NCI-H1048 (cell line): ENCODE results near the gene GBP6.
"Not testable (repeated sequence)": the region's sequence is repeated elsewhere in the genome, so short reads cannot be mapped to it uniquely, and the experiment has no call there.

Experiments used
- DNase-seq: peaks from one replicate; lab custom pipeline; 2025; lab: John Stamatoyannopoulos, UW

The GBP6 gene

DNA sequence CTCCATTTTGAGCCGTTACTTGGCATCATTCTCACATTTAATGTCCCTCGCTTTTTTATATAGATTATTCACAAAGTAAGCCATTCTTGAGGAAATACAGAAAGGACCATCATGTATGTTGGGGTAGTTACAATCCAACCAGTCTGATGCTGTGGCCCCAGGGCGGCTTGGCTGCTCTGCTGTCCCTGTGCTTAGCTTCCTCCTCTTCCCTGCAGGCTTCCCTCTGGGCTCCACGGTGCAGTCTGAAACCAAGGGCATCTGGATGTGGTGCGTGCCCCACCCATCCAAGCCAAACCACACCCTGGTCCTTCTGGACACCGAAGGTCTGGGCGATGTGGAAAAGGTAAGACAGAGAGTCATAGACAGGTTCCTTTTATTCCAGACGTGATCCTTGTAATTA lies 5.5 kb downstream of the GBP6 start:
- no peak for DNase-seq

DNA sequence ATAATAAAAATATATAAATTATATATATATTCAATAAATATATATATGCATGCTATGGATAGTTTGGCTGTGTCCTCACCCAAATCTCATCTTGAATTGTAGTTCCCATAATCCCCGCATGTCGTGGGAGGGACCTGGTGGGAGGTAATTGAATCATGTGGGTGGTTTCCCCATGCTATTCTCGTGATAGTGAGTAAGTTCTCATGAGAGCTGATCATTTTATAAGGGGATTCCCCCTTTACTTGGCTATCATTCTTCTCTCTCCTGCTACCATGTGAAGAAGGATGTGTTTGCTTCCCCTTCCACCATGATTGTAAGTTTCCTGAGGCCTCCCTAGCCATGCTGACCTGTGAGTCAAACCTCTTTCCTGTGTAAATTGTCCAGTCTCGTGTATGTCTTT lies 10.0 kb downstream of the GBP6 start:
- DNase-seq, result not testable (repeated sequence)

GRCh38 chr1:89378001-89378400 lies 14.1 kb downstream of the GBP6 start:
- DNase-seq, result no peak

GRCh38 chr1:89381618-89382017 lies 17.8 kb downstream of the GBP6 start:
- no peak for DNase-seq

GRCh38 chr1:89382479-89382878 lies 18.6 kb downstream of the GBP6 start:
- DNase-seq, result no peak

DNA sequence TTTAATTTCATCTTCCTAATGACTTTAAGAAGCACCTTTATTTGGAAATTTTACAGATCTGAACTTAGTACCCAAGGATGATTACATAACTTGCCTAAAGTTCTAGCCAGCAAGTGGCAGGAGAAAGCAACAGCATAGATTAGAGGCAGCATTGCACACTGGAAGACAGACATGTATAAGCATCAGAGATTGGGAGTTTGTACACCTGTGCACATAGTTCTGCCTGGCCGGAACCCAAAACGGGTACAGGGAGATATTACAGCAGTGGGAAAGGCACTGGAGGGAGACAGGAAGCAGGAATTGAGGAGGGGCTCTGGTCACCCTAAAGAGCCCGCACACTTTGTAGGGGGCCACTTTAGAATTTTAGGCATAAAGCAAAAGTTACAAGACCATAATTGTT lies 19.3 kb downstream of the GBP6 start:
- no peak for DNase-seq

DNA sequence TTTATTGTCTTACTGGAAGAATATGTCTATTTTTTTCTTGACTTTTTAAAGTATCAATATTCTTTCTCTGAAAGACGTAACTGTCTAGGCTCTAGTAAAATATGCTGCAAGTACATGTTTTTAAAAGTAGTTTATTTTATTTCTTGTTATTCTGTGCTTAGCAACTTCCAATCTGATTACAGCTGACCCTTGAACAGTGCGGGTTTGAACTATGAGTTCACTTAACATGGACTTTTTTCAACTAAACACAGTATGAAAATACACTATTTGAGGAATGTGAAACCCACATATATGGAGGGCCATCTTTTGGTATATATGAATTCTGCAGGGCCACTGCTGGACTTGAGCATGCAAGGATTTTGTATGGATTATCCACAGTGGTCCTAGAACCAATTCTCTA lies 26.8 kb downstream of the GBP6 start:
- no peak for DNase-seq

DNA sequence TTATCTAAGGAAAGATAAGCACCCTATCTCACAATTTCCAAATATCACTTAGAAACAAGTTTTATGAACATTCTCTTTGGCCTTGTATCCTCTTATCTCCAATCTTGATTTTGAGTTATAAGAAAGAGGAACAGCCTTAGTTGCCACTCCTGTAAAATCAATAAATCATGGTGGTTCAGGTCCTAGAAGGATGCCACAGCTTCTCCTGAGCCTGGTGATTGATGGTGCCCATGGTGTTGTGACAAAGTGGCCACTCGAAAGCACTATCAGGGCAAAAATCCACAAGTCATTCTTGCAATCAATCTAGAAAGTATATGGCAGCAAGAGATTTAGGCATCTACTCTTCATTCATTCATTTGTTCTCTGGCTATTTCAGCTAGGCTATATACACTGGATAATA lies 27.8 kb downstream of the GBP6 start:
- no peak for DNase-seq

- no peak for DNase-seq
These were observed 31.0 kb downstream of the GBP6 start for GRCh38 chr1:89394851-89395250.

DNA sequence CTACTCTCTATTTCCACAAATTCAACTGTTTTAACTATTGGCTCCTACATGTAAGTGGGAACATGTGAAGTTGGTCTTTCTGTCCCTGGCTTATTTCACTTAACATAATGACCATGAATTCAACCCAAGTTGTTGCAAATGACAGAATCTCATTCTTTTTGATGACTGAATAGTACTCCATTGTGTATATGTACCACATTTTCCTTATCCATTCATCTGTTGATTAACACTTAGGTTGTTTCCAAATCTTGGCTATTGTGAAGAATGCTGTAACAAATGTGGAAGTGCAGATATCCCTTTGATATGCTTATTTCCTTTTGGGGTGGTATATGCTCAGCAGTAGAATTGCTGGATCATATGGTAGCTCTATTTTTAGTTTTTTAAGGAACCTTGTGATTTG lies 33.0 kb downstream of the GBP6 start:
- DNase-seq, result no peak

DNA sequence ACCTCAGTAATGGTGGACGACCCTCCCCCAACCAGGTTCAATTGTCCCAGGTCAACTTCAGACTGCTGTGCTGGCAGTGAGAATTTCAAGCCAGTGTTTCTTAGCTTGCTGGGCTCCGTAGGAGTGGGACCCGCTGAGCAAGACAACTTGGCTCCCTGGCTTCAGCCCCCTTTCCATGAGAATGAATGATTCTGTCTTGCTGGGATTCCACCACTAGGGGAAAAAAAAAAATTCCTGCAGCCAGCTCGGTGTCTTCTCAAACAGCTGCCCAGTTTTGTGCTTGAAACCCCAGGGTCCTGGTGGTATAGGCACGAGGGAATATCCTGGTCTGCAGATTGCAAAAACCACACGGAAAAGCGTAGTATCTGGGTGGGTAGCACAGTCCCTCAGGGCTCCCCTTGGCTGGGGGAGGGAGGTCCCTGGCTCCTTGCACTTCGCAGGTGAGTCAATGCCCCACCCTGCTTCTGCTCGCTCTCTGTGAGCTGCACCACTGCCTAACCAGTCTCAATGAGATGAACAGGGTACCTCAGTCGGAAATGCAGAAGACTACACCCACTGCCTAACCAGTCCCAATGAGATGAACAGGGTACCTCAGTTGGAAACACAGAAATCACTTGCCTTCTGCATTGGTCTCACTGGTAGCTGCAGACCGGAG lies 41.5 kb downstream of the GBP6 start:
- DNase-seq, result no peak

DNA sequence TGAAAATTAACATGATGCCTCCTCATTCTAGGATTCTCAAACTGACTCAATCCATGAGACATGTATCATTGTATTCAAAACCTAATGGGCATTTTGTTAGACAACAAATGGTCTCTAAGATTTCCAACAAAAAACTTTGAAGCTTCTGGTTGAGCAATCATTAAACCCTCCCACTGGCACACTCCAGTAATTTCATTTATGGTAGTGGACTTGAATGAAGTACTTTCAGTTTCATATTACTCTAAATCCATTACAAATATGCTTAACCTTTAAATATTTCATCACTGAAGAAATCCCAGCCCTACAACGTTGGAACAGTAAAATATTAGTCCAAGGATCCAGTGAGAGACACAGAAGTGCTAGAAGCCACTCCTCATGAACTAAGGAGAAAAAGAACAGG lies 43.5 kb downstream of the GBP6 start:
- DNase-seq, result no peak

- not testable (repeated sequence) for DNase-seq
These were observed 43.9 kb downstream of the GBP6 start for GRCh38 chr1:89407768-89408167.

DNA sequence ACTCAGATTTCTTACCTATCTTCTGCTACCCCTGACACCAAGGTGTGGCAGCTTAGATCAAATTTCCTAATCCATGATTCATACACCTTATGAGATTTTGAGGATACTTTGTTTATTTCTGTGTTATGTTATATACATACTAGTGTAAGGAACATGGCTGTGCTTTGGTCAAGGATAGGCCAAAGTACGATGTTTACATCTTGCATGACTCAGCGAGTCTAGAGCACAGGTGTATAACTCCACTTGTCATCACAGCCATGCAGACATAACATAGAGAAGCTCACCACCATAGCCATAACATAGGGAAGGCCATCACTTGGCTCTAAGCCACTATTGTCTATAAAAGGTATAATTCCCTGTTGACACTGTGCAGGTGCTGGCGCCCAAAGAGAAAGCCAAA lies 61.2 kb downstream of the GBP6 start:
- DNase-seq, result no peak

GRCh38 chr1:89429062-89429461 lies 65.2 kb downstream of the GBP6 start:
- no peak for DNase-seq

DNA sequence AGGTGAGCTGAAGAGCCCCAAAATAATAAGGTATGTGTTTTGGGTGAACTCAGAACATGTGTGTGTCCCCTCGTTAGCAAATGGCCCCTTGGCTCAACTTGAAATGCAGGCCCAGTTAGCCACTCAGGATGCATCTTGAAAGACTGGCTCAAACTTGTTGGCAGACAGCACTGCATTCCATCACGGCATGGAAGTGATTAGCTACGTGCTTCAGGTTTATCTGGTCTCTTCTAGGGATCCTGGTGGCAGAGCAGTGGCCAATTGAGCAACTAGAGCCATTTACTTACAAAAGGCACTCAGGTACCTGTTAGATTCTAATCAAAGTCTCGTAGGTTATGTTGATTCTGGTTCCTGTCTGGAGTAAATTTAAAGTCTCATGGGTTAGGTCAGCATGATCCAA lies 65.8 kb downstream of the GBP6 start:
- not testable (repeated sequence) for DNase-seq

DNA sequence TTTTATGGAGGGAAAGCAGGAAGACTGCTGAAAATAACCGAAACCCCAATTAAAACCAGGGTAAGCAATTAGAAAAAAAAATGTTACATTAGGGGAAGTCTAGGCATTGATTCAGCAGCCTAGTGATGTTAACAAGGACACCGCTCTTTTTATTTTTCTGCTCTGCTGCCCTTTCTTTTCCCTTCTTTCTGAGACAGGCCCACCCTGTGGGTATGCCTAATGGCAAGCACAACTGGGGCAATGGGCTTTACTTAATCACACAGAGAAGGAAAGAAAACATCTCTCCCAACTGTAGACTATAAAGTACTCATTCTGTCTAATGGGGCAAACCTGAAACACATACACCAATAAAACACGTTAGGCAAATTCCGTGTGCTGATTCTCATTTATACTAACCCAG lies 69.6 kb downstream of the GBP6 start:
- no peak for DNase-seq

DNA sequence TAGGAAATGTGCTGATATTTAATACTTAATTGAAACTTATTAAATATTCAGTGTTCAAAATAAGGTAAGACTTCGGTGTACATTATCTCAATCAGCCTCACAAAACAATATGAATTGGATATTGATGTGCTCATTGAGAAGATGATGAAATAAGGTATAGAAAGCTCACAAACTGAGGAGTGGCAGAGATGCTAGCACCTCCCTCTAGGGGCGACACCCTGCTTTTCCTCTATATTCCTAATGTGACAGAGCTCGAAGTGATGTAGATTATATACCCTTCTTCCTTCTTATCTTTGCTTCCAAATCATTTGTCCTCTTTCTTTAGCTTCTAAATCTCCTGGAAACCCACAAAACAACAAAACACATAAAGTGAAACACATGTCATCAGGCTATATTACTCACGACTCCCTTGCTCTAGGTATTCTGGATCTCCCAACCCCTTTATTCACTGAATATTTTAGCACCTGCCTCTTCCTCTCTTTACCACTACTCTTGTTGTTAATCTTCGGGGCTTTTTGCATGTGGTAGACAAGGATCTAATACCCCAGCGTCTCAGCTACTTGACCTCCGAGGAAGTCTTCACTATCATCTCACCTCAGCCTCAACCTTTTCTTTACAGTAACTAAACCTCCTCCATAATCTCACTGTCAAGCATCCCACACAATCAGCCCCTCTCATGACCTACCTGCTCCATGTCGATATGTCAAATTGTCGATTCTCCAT lies 70.4 kb downstream of the GBP6 start:
- DNase-seq, result not testable (repeated sequence)
